NB4 (cell line): Measurements from ENCODE around the gene COG7.

Experiments used
- DNase-seq: peaks from one replicate; pipeline ENCODE4 v3.0.0; 2010; ENCODE audit warnings: low read depth
- H3K4me3 ChIP-seq: one replicate; pipeline ENCODE4 v1.5.1; 2011; ENCODE audit warnings: mild to moderate bottlenecking, low read depth, low read length, moderate library complexity
- MYC ChIP-seq: IDR thresholded peaks from 2 replicates; pipeline ENCODE4 v1.6.1; 2011; ENCODE audit warnings: low read depth, low read length
- POLR2A ChIP-seq: IDR thresholded peaks from 2 replicates; pipeline ENCODE4 v1.6.1; 2011; ENCODE audit warnings: mild to moderate bottlenecking; ENCODE audit not compliant: insufficient read length; ENCODE audit errors: extremely low read depth
- TF ChIP-seq, protein P1 (sequence below): IDR thresholded peaks from 2 replicates; pipeline ENCODE4 v1.6.1; 2011; ENCODE audit warnings: low read depth, low read length
- TF ChIP-seq, protein P2 (sequence below): IDR thresholded peaks from one replicate; pipeline ENCODE4 v1.5.1; 2012; ENCODE audit warnings: low read depth, low read length

Gene COG7

GRCh38 chr16:23432176-23433128 is 20.5 kb downstream of the COG7 start:
- H3K4me3 ChIP-seq: no peak overlapping the region
- TF ChIP-seq, protein P1, sequence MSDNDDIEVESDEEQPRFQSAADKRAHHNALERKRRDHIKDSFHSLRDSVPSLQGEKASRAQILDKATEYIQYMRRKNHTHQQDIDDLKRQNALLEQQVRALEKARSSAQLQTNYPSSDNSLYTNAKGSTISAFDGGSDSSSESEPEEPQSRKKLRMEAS: no peak
- TF ChIP-seq, protein P2, sequence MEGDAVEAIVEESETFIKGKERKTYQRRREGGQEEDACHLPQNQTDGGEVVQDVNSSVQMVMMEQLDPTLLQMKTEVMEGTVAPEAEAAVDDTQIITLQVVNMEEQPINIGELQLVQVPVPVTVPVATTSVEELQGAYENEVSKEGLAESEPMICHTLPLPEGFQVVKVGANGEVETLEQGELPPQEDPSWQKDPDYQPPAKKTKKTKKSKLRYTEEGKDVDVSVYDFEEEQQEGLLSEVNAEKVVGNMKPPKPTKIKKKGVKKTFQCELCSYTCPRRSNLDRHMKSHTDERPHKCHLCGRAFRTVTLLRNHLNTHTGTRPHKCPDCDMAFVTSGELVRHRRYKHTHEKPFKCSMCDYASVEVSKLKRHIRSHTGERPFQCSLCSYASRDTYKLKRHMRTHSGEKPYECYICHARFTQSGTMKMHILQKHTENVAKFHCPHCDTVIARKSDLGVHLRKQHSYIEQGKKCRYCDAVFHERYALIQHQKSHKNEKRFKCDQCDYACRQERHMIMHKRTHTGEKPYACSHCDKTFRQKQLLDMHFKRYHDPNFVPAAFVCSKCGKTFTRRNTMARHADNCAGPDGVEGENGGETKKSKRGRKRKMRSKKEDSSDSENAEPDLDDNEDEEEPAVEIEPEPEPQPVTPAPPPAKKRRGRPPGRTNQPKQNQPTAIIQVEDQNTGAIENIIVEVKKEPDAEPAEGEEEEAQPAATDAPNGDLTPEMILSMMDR: no peak
- TF ChIP-seq MYC (no peak), POLR2A (no peak)
- no peak for DNase-seq

- TF ChIP-seq, protein P1: no peak
- no peak for TF ChIP-seq POLR2A
- TF ChIP-seq, protein P2: no peak
- TF ChIP-seq MYC: no peak
- H3K4me3 ChIP-seq: no peak overlapping the region
- DNase-seq: no peak
Measured at GRCh38 chr16:23428351-23428750, 24.6 kb downstream of the COG7 start.

GRCh38 chr16:23424292-23424958 is 28.6 kb downstream of the COG7 start:
- DNase-seq: no peak
- H3K4me3 ChIP-seq: no peak overlapping the region
- no peak for TF ChIP-seq MYC
- no peak for TF ChIP-seq POLR2A
- TF ChIP-seq, protein P2: no peak
- TF ChIP-seq, protein P1: no peak

DNA sequence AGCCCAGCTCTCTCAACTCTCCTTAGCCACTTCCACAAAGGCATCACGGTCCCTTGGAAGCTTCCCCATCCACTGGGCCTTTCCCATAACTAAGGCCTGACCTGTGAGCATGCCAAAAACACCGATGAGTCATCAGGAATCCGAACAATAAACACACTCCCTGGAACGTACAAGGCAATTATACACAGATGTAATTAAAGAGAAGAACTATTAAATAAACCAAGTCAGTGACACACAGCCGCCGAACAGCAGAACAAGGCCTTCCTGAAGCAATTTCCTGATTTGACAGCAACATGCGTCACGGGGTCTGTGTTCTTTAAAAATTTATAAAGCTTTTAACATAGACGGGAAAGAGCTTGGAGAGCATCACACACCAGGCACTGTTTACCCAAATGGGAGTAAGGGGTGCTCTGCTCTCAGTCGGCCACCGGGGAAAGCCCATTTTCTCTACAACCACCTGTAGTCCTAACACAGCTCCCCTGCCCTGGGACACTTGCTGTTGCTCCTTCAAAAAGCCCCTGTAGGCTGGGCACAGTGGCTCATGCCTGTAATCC is 29.4 kb downstream of the COG7 start:
- H3K4me3 ChIP-seq: no peak overlapping the region
- DNase-seq: no peak

GRCh38 chr16:23420011-23420410 is 33.0 kb downstream of the COG7 start:
- TF ChIP-seq POLR2A (no peak), MYC (no peak)
- TF ChIP-seq, protein P1: no peak
- TF ChIP-seq, protein P2: no peak
- no peak overlapping the region for H3K4me3 ChIP-seq
- no peak for DNase-seq

More for the DNA sequence above, 29.4 kb downstream of the COG7 start:
- TF ChIP-seq, protein P2: no peak
- TF ChIP-seq, protein P1: no peak
- TF ChIP-seq POLR2A (no peak), MYC (no peak)
